Cerebellar nuclear complex (tissue), 1 donor: ENCODE measurements around the gene HACE1.
"Not testable (repeated sequence)": the region's sequence is repeated elsewhere in the genome, so short reads cannot be mapped to it uniquely, and the experiment has no call there.

Source experiments
- DNase-seq, 2 experiments: peaks; one replicate each; lab custom pipeline; 2025; lab: John Stamatoyannopoulos, UW

The HACE1 gene, protein sequence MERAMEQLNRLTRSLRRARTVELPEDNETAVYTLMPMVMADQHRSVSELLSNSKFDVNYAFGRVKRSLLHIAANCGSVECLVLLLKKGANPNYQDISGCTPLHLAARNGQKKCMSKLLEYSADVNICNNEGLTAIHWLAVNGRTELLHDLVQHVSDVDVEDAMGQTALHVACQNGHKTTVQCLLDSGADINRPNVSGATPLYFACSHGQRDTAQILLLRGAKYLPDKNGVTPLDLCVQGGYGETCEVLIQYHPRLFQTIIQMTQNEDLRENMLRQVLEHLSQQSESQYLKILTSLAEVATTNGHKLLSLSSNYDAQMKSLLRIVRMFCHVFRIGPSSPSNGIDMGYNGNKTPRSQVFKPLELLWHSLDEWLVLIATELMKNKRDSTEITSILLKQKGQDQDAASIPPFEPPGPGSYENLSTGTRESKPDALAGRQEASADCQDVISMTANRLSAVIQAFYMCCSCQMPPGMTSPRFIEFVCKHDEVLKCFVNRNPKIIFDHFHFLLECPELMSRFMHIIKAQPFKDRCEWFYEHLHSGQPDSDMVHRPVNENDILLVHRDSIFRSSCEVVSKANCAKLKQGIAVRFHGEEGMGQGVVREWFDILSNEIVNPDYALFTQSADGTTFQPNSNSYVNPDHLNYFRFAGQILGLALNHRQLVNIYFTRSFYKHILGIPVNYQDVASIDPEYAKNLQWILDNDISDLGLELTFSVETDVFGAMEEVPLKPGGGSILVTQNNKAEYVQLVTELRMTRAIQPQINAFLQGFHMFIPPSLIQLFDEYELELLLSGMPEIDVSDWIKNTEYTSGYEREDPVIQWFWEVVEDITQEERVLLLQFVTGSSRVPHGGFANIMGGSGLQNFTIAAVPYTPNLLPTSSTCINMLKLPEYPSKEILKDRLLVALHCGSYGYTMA

DNA sequence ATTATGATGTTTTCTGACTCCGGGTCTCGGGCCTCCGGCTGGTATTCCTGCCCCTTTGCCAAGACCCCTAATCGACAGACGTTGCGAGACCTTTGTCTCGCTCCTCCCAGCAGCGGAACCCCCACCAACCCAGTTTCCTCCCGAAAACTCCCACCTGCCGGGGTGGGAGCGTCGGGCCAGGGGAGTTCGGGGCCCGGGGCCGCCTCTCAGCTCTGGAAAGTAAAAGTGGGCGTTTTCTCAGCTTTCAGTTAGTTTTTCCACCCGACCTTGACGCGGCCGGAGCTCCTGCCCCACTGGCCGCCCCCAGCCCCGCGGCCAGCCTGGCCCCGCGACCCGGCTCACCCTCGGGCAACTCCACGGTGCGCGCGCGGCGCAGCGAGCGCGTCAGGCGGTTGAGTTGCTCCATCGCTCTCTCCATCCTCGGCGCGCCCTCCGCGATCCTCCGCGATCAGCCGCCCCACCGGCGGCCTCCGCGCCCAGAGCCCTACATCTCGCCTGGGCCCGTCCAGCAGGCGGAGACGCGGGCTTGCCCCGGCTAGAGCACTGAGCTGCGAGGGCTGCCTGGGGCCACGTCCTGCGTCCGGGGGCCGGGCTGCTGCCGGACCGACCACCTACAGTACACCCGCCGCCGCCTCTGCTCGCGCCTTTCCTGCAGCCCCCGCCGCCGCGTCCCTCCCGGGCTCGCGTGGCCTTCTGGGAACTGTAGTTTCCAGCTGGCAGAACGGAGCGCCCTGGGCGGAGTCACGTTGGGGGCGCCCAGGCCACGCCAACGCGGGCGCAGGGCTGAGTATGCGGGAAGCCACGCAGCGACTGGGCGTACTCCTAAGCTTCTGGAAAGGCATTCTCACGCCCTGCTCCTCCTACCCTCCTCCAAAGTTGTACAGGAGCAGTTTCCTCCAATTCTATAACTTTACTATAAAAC is at the start of gene HACE1:
Gene HACE1 (minus strand): TSS at position 695 of the 922 bp plus-strand sequence. CDS start 277 bp downstream, at position 418.
- DNase-seq = peak; percentile 75 to 77

DNA sequence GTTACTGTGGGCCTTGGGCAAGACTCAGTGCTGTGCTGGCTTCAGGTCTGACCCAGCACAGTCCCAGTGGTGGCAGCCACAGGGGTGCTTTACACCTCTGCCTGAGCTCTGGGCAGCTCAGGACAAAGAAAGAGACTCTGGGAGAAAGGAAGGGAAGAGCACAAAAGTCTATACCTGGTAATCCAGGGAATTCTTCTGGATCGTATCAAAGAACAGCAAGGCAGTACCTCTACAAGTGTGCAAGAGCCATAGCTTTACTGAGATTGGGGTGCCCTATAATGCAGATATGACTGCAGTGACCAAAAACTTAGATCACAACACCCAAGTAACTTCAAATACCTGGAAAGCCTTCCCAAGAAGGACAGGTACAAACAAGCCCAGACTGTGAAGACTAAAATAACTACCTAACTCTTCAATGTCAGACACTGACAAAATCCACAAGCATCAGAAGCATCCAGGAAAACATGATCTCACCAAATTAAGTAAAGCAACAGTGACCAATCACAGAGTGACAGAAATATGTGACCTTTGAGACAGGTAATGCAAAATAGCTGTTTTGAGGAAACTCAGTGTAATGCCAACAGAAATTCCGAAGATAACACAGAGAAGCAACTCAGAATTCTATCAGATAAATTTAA is 49.3 kb upstream of the HACE1 start:
- no peak for DNase-seq

DNA sequence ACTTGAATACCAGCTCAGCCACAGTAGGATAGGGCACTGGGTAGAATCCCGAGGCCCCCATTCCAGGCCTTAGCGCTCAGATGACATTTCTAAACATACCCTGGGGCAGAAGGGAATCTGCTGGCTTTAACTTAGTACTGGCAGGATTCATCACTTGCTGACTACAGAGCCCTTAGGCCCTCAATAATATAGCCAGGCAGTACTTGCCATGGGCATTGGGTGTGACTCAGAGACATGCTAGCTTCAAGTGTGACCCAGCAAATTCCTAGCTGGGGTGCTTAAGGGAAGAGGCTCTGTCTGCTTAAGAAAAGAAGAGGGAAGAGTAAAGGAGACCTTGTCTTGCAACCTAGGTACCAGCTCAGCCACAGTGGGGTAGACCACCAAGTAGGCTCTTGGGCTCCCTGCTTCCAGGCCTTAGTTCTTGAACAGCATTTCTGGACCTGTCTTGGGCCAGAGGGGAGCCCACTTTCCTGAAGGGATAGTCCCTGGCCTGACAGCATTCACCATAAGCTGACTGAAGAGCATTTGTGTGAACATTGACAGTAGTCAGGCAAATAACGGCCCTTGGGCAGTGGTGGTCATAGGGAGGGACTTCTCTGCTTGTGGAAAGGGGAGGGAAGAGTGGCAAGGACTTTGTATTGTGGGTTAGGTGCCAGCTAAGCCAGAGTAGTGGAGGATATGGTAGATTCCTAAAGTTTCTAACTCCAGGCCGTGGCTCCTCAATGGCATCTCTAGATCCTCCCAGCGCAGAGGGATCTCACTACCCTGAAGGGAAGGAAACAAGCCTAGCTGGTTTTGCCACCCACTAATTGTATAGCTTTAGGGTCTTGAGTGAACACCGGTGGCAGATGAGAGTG is 48.5 kb upstream of the HACE1 start:
- no peak for DNase-seq

DNA sequence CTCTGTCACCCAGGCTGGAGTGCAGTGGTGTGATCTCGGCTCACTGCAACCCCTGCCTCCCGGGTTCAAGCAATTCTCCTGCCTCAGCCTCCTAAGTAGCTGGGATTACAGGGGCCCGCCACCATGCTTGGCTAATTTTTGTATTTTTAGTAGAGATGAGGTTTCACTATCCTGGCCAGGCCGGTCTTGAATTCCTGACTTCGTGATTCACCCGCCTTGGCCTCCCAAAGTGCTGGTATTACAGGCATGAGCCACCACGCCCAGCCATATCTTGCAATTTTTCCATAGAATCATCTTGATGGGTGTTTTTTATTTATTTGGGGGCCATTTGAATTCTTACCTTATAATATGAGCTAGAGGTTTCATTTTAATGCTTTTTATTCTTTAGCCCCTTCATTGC is 39.2 kb upstream of the HACE1 start:
- not testable (repeated sequence) for DNase-seq

DNA sequence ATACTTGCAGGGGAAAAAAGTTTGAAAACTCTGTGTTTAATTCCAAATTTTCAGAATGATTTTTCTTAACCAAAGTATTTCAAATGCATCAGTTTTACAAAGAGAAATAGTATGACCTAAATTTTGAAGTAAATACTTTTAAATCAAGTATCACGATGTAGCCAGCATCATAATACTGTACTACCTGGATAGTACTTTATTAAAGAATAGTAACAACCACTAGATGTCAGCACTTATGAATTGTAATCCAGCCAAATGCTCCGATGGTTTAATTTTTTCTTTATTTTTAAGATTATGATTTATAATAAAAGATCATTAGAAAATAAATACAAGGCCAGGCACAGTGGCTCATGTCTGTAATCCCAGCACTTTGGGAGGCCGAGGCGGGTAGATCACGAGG is 37.2 kb upstream of the HACE1 start:
- DNase-seq = no peak

DNA sequence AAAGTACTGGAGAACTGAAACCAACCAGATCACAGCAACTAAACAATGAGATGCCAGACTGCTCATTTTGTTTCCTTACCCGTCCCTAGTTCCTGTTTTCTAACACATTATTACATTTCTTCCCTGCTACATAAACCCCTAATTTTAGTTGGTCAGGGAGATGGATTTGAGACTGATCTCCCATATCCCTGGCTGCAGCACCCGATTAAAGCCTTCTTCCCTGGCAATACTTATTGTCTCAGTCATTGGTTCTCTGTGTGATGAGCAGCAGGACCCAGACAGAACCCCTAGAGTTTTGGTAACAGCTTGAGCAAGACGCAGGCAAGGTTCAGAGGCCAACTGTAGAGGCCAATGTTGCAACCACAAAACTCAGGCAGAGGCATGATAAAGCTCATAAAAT is 28.3 kb upstream of the HACE1 start:
- no peak for DNase-seq

DNA sequence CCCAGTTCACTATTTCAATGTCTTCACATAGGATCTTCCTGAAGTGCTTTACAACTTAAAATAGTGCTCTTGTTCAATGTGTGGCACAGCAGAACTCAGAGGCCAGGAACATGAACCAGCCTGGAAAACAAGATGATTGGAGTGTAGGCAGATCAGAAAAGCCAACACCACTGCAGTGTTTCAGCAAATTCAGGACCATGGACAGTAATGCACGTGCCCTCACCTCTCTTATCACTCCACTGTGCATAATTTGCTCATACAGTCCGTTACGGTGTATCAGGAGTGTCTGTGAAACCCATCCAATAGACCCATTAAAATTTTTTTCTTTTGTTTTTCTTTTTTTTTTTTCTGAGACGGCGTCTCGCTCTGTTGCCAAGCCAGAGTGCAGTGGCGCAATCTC is 27.6 kb upstream of the HACE1 start:
- no peak for DNase-seq

DNA sequence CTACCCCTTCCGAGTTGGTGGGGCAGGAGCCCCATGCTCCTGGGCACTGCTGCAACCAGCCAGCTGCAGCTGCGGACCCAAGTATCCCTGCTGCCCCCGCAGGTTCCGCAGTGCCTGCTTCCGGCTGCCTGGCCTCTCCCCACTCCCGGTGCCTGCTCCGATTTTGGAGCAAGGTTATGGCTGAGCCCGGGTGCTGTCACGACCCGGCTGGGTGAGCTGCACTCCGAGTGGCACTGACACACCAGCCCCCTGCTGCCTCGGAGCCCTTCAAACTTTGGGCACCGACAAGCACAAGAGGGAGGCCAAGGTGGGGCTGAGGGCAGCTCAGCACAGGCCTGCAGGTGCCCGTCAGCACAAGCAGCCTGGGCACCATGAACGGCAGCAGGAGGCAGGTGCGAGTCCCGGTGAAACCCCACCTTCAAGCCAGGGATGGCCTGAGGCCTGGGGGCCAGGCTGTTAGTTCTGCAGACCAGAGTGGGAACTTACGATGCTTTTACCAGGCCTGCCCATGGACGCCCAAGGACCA is 25.9 kb upstream of the HACE1 start:
- no peak for DNase-seq

DNA sequence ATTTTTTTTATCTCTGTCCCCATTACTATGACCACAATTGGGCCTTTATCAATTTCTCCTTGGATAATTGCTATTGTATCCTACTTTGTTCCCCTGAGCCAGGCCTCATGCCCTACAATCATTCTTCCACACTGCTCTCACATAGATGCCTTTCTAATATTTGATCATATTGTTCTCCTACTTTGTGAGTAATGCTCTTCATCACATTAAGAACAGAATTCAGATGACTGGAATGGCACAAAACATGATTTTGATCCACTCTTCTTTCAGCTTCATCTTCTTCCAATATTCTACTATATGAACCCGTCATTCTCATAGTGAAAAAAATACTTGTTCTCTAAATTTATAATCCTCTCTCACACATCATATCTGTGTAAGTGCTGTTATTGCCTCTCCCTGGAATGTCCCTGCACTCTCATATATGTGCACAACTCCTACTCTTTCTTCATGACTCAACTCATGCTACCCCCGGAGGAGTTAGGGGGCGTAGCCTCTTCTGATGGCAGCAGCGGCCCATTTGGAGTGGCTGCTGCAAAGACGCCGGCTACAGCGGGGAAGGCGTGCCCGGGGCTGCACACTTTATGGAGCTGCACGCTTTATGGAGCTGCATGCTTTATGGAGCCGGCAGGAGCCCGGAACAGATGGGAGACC is 25.3 kb upstream of the HACE1 start:
- DNase-seq = no peak

DNA sequence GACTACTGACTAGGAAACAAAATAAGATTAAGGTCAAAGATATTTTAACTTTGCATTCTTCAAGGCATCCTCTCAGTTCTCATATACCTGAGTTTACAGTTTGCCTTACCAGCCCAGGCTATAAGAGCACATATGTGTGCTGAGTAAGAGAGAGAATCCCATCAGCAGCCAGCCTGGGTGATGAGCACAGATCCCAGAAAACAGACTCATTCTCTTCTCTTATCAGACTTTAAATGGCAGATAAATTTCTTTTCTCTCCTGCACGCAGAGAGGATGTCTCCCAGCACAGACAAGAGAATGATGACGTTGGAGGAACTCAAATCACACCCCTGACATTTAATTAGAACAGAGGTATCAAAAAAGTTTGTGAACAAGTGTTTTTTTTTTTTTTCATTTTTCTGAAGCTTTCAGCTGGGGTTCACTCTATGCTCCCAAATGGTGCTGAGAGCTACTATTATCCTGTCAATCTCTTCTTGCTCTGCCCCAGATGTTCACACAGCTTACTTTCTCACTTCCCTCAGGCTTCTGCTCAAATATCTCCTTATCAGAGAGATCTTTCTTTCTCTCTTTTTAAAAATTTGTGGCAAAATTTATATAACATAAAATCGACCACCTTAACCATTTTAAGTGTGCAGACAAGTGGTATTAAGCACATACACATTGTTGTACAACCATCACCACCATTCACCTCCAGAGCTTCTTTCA is 22.4 kb upstream of the HACE1 start:
- no peak for DNase-seq

DNA sequence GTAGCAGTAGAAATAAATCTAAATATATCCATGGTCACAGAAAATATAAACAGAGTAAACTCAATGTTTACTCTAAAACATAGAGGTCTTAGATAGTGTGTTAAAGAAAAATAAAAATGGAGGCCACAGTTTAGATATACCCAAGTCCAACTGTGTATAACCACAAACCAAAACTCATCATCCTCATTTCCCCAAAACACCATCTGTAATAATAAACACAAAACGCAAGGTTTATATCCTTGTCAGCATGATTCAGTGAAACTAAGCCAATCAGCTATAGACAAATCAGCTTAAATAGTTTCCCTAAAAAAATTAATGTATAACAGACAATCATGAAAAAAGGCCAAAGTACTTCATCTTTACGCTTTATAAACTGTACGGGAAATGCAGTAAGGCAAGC is 2.7 kb upstream of the HACE1 start:
- no peak for DNase-seq

DNA sequence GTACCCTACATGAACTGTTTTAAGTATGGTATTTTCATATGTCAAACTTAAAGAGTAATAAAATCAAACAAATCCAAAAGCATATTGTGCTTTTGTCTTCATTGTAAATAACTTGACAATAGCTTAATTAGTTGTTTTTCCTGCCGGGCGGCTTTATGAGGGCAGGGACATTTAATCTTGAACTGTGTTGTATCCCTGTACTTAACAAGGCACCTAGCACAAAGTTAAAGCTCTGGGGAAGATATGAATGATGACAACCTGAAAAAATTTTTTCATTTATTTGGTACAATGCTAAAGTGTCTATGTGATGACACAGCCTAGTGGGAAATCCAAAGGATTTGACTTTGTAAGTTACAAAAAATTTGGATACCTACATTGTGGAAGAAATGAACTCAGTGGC is 502 bp upstream of the HACE1 start:
- DNase-seq = no peak

DNA sequence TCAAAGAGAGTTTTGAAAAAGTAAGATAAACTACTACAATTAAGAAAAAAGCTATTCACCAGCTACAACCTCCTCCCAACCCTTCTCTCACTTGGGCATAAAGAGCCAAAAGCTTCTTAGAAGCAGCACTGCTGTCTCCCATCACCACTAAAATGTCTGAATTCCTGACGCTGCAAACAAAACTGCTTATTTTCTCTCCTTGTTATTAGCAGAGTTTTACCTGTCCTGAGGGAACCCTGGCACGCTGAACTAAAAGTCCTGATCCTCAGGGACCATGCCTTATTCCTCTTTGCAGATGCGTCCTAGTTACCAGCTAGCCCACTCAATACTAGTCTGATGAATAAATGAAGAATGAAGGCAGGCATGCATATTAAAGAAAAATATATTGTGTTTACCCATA is 1.1 kb downstream of the HACE1 start:
- DNase-seq = no peak

DNA sequence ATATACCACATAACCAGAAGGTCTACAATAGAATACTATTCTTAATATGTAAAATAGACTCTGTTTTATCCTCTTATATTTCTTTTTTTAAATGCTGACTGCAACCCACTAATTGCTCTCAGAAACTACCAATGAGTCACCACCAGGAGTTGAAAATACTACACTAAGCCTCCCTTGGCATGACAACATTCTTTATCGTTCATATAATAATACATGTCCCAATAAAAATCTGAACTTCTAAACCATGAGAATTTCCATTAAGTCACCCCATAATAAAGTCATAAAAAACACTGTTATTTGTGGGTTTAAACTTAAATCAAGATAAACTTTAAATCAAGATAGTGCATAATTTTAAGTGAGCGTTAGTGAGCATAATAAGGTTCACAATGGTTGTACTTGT is 4.2 kb downstream of the HACE1 start:
- DNase-seq = no peak

DNA sequence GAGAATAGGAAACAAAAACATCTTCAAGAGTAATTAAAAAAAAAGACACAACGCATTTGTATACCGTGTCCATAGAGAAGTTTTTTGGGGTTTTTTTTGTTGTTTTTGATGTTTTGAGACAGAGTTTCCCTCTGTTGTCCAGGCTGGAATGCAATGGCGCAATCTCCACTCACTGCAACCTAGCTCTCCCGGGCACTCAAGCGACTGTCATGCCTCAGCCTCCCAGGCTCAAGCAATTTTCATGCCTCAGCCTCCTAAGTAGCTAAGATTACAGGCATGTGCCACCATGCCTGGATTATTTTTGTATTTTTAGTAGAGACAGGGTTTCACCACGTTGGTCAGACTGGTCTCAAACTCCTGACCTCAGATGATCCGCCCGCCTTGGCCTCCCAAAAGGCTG is 12.0 kb downstream of the HACE1 start:
- not testable (repeated sequence) for DNase-seq

DNA sequence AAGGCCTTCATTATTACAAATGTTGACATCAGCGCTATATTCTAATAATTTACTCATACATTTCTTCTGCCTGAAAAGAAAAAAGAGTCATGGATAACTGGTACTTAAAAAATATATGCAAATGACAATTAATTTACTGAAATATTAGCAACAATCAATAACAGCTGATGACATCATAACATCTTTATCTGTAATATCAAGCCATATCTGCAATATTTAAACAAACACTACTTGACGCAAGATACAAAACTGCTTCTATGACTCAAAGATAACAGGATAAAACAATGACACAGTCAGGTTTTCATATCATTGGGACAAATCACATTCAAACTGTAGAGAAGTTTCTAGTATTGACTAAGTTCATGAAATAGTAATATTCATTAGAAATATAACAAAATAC is 16.5 kb downstream of the HACE1 start:
- no peak for DNase-seq

DNA sequence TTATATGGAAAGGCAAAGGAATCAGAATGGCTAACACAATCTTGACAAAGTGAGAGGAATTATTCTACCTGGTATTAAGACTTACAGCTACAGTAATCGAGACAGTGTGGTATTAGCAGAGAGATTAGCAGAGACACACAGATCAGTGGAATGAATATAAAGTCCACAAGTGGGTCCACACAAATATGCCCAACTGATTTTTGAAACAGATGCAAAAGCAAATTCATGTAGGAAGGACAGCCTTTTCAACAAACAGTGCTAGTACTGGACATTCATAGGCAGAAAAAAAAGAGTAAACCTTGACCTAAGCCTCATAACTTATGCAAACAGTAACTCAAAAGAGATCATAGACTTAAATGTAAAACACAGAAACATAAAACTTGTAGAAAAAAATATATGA is 22.6 kb downstream of the HACE1 start:
- no peak for DNase-seq

DNA sequence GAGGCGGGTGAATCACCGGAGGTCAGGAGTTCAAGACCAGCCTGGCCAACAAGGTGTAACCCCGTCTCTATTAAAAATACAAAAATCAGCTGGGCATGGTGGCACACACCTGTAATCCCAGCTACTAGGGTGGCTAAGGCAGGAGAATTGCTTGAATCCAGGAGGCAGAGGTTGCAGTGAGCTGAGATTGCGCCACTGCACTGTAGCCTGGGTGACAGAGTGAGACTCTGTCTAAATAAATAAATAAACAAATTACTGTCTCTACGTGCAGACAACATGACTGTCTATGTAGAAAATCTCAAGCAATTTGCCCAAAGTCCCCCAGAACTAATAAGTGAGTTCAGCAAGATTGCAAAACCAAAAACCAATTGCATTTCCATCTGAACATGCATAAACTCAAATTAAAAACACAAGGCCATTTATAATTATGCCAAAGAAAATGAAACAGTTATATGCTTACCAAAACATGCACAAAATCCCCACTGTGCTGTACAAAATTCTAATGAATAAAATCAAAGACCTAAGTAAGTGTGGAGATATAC is 23.2 kb downstream of the HACE1 start:
- not testable (repeated sequence) for DNase-seq

DNA sequence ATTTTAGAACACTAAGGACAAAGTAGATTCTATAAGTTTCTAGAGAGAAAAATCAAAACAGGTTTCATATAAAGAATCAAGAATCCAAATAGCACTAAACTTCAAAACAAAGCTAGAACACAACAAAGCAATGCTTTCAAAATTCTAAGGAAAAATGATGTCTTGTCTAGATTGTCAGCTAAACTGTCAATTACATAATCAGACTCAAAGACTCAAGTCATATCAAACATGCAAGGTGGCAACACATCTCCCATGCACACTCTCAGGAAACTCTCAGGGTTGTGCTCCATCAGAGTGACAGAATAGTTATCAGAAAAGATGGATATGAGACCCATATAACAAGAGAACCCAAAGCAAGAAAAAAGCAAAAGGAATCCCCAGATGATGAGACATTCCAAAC is 23.9 kb downstream of the HACE1 start:
- DNase-seq = no peak
